ENCODE data around the gene HDLBP.

DNA sequence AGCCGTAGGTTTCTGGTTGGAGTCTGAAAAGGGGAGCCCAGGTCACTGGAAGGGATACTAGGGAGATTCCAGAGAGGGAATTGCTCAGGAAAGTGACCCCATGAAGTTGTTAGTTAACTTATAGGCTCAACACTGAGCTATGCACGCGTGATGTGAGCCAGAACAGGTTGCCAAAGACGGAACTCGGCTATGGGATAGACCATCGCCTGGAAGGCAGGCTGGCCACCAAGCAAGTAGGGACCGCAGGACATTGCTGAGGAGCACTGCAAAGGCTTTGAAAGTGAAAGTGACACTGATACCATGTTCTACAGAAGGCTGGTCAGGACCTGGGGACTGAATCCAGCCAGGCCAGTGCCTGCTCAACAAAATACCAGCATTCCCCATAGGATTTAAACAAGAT is 48.0 kb upstream of the HDLBP start:
- TF ChIP-seq, protein P1, sequence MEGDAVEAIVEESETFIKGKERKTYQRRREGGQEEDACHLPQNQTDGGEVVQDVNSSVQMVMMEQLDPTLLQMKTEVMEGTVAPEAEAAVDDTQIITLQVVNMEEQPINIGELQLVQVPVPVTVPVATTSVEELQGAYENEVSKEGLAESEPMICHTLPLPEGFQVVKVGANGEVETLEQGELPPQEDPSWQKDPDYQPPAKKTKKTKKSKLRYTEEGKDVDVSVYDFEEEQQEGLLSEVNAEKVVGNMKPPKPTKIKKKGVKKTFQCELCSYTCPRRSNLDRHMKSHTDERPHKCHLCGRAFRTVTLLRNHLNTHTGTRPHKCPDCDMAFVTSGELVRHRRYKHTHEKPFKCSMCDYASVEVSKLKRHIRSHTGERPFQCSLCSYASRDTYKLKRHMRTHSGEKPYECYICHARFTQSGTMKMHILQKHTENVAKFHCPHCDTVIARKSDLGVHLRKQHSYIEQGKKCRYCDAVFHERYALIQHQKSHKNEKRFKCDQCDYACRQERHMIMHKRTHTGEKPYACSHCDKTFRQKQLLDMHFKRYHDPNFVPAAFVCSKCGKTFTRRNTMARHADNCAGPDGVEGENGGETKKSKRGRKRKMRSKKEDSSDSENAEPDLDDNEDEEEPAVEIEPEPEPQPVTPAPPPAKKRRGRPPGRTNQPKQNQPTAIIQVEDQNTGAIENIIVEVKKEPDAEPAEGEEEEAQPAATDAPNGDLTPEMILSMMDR (IDR thresholded peaks at IDR 0.05), result no peak
- TF ChIP-seq POLR2A (IDR thresholded peaks at IDR 0.05) (no peak), POLR2AphosphoS5 (IDR thresholded peaks at IDR 0.05) (no peak)

All from upper lobe of left lung (tissue), 4 donors.